DND-41 (cell line): ENCODE measurements around the gene PLSCR3.

Source experiments
- ATAC-seq: fragments of 200-7000 bp; cut with Tn5 transposase; 3 replicates; pipeline ENCODE4 v1.9.1; 2021; ENCODE audit warnings: low read depth; ENCODE audit not compliant: insufficient read depth
- DNase-seq: peaks from one replicate; pipeline ENCODE4 v3.0.0-alpha.2; 2020
- H2AFZ ChIP-seq: 2 replicates; pipeline ENCODE4 v1.6.0; 2012; ENCODE audit warnings: low read depth, low read length
- H3K27ac ChIP-seq: 2 replicates; pipeline ENCODE4 v1.5.1; 2012; ENCODE audit warnings: low read length, inconsistent platforms
- H3K27me3 ChIP-seq: fragments of 200-600 bp; sonication (generic); 2 replicates; pipeline ENCODE4 v1.6.0; 2012; ENCODE audit warnings: low read length, mild to moderate bottlenecking, inconsistent platforms; ENCODE audit not compliant: insufficient read depth, poor library complexity
- H3K36me3 ChIP-seq: 2 replicates; pipeline ENCODE4 v1.5.1; 2012; ENCODE audit warnings: low read length, inconsistent platforms; ENCODE audit not compliant: insufficient read depth
- H3K4me1 ChIP-seq: 2 replicates; pipeline ENCODE4 v1.5.1; 2012; ENCODE audit warnings: mild to moderate bottlenecking, low read length; ENCODE audit not compliant: insufficient read depth
- H3K4me2 ChIP-seq: 2 replicates; pipeline ENCODE4 v1.6.0; 2012; ENCODE audit warnings: mild to moderate bottlenecking, moderate library complexity, low read length, inconsistent platforms; ENCODE audit not compliant: insufficient read depth
- H3K4me3 ChIP-seq, 2 experiments: fragments of 200-600 bp in 1 of 2; shearing (Covaris generic) in 1 of 2; 2 replicates each; pipeline ENCODE4 v1.5.1; 2012 to 2016; ENCODE audit warnings: inconsistent platforms in 2 of 2, low read length in 2 of 2, mild to moderate bottlenecking in 2 of 2, low read depth in 1 of 2, moderate library complexity in 1 of 2
- H3K79me2 ChIP-seq: 2 replicates; pipeline ENCODE4 v1.6.0; 2012; ENCODE audit warnings: low read length, inconsistent platforms; ENCODE audit not compliant: insufficient read depth
- H3K9ac ChIP-seq: 2 replicates; pipeline ENCODE4 v1.6.0; 2012; ENCODE audit warnings: low read depth, mild to moderate bottlenecking, inconsistent platforms, low read length, moderate library complexity
- H3K9me3 ChIP-seq: 2 replicates; pipeline ENCODE4 v1.5.1; 2012; ENCODE audit warnings: low read length, moderate library complexity, mild to moderate bottlenecking, inconsistent platforms; ENCODE audit not compliant: insufficient read depth, severe bottlenecking
- H4K20me1 ChIP-seq: 2 replicates; pipeline ENCODE4 v1.6.0; 2012; ENCODE audit warnings: low read length; ENCODE audit not compliant: insufficient read depth
- EZH2 ChIP-seq: IDR thresholded peaks from 3 replicates; pipeline ENCODE4 v1.6.1; 2012; ENCODE audit warnings: borderline replicate concordance, low read depth, mild to moderate bottlenecking, moderate library complexity, low read length, inconsistent platforms; ENCODE audit not compliant: severe bottlenecking
- TF ChIP-seq, protein P1 (sequence below): IDR thresholded peaks from 2 replicates; pipeline ENCODE4 v1.5.1; 2012; ENCODE audit warnings: borderline replicate concordance, low read length, moderate library complexity, mild to moderate bottlenecking; ENCODE audit not compliant: poor library complexity, severe bottlenecking; ENCODE audit errors: extremely low read depth

The PLSCR3 gene

DNA sequence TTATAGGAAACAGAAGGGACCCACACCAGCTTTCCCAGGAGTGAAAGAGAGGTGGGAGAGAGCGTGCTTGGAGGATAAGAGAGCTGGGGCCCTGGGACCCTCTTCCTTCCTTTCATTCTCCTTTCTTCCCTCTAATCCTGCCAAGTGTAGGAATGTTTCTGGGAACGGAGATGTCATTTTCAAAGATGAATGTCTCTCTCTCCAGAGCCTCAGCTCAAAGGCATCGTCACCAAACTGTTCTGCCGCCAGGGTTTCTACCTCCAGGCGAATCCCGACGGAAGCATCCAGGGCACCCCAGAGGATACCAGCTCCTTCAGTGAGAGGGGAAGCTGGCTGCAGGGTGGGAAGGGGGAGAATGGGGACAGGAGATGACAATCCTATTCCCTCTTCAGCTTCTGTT is 46.9 kb upstream of the PLSCR3 start:
- no peaks in the 10 kb centered on the region for H3K9me3 ChIP-seq
- H3K9ac ChIP-seq: no peak overlapping the region
- no peak overlapping the region for H3K27ac ChIP-seq
- H3K4me2 ChIP-seq: no peak overlapping the region
- H3K79me2 ChIP-seq: peaks cover 5% of the 10 kb centered on the region
- DNase-seq (no peak), ATAC-seq (no peak)
- H2AFZ ChIP-seq: no peak overlapping the region
- peaks cover 3% of the 10 kb centered on the region; the same call in 1 of the 2 replicates for H3K36me3 ChIP-seq
- H3K27me3 ChIP-seq: peaks cover 2% of the 10 kb centered on the region
- H3K4me3 ChIP-seq: no peak overlapping the region
- H4K20me1 ChIP-seq: no peaks in the 10 kb centered on the region
- H3K4me1 ChIP-seq: peaks cover 19% of the 10 kb centered on the region
- TF ChIP-seq, protein P1, sequence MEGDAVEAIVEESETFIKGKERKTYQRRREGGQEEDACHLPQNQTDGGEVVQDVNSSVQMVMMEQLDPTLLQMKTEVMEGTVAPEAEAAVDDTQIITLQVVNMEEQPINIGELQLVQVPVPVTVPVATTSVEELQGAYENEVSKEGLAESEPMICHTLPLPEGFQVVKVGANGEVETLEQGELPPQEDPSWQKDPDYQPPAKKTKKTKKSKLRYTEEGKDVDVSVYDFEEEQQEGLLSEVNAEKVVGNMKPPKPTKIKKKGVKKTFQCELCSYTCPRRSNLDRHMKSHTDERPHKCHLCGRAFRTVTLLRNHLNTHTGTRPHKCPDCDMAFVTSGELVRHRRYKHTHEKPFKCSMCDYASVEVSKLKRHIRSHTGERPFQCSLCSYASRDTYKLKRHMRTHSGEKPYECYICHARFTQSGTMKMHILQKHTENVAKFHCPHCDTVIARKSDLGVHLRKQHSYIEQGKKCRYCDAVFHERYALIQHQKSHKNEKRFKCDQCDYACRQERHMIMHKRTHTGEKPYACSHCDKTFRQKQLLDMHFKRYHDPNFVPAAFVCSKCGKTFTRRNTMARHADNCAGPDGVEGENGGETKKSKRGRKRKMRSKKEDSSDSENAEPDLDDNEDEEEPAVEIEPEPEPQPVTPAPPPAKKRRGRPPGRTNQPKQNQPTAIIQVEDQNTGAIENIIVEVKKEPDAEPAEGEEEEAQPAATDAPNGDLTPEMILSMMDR: no peak
- no peak for TF ChIP-seq EZH2

DNA sequence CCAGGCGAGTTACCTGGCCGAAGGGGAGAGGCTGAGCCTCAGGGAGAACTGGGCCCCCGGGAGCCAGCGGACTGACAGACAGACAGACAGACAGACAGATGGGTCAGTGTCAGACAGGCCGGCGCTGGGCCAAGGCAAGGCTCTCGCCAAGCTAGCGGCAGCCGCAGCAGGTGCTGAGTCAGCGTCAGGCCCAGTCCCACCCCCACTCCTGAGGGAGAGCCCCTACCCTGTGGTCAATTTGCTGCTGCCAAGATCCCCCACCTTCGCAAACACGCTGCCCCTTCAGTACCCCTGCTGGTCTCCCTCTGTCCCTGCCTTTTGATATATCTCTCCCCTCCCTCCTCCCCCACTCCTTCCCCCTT is 46.5 kb upstream of the PLSCR3 start:
- H3K9ac ChIP-seq: no peak overlapping the region
- H3K36me3 ChIP-seq: peaks cover 4% of the 10 kb centered on the region; the same call in 1 of the 2 replicates
- H3K27me3 ChIP-seq: peaks cover 2% of the 10 kb centered on the region
- no peaks in the 10 kb centered on the region for H3K9me3 ChIP-seq
- peaks cover 10% of the 10 kb centered on the region for H3K79me2 ChIP-seq
- H3K4me1 ChIP-seq: peaks cover 23% of the 10 kb centered on the region
- no peak for ATAC-seq
- no peak overlapping the region for H2AFZ ChIP-seq
- no peak overlapping the region for H3K27ac ChIP-seq
- H4K20me1 ChIP-seq: no peaks in the 10 kb centered on the region
- no peak for DNase-seq
- H3K4me3 ChIP-seq: no peak overlapping the region
- H3K4me2 ChIP-seq: no peak overlapping the region
- TF ChIP-seq, protein P1: no peak
- no peak for TF ChIP-seq EZH2

DNA sequence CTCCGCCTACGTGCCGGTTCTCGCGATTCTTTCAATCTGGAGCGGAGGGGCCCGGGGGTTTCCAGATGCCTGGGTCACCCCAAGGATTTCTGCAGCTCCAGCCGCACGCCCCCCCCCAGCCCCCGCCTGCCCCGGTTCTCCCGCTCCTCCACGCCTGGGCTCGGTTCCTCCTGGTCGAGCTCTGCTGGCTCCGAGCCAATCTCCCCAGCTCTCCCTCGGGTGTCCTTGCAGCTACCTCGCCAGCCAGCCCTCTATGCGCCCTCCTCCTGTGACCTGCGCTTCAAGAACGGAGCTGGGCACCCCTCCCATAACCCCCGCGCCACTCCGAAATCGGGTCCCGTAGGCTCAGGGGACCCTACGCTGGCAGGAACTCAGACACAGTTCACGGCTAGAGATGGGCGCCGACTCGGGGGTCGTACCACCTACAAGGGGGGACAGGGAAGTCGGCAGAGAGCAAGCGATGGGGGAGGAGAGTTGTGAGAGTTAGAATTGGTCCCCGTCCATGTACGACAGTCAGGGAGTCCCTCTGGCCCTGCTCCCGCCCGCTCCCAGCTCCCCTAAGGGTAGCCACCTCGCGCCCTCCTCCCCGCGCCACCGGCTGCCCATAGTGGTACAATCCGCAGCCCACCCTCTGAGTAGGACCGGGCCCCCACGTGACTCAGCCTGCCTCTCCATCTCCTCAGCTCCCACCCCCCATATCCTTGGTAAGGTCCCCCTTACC is 45.9 kb upstream of the PLSCR3 start:
- Histone ChIP-seq H4K20me1 (no peaks in the 10 kb centered on the region), H3K36me3 (peaks cover 4% of the 10 kb centered on the region; the same call in 1 of the 2 replicates), H3K9me3 (no peaks in the 10 kb centered on the region), H3K79me2 (peaks cover 15% of the 10 kb centered on the region), H3K4me3 (no peak overlapping the region), H3K9ac (no peak overlapping the region), H2AFZ (no peak overlapping the region), H3K27me3 (no peaks in the 10 kb centered on the region), H3K27ac (no peak overlapping the region), H3K4me2 (no peak overlapping the region), H3K4me1 (peaks cover 26% of the 10 kb centered on the region)
- DNase-seq (no peak), ATAC-seq (no peak)
- TF ChIP-seq EZH2: no peak
- TF ChIP-seq, protein P1: no peak
